ENCODE data around the gene PICK1.

- TF ChIP-seq CTCF (IDR thresholded peaks at IDR 0.05), result no peak
- no peak for TF ChIP-seq POLR2AphosphoS5 (IDR thresholded peaks at IDR 0.05)
These were observed 29.7 kb upstream of the PICK1 start for GRCh38 chr22:38027487-38027886.
